GM12878 (cell line): ENCODE results near the gene PSORS1C2. TPM values are rescaled to one million over a fixed set of nuclear protein-coding genes. Genes with fewer than 3 reads are reported as not detected.

Experiments
- ATAC-seq: fragments of 200-7000 bp; cut with Tn5 transposase; 3 replicates; pipeline ENCODE4 v1.9.1; 2020; ENCODE audit warnings: mild to moderate bottlenecking, moderate library complexity
- BruUV-seq: library from RNA; stranded (reverse); fragments of 400-500 nt; replicated peaks from 2 replicates; lab custom pipeline; 2021; lab: Mats Ljungman, UMichigan
- CTCF ChIA-PET: fragments of 300-600 bp; sonication (Branson Sonifier 250); formaldehyde crosslinking; extraction: SDS; loops from one replicate; lab custom pipeline; 2021; ENCODE audit warnings: inconsistent platforms; lab: Yijun Ruan, JAX
- POLR2A ChIA-PET: fragments of 350-600 bp; formaldehyde crosslinking; extraction: SDS; loops from one replicate; lab custom pipeline; 2021; ENCODE audit warnings: inconsistent platforms; lab: Charles Lee
- RAD21 ChIA-PET: fragments of 300-600 bp; sonication (Branson Sonifier 250); formaldehyde crosslinking; loops from one replicate; lab custom pipeline; 2023; ENCODE audit warnings: antibody characterized with exemption; ENCODE audit not compliant: unreplicated experiment; lab: Charles Lee
- SMC1A ChIA-PET: fragments of 300-600 bp; sonication (Branson Sonifier 250); formaldehyde crosslinking; loops from one replicate; lab custom pipeline; 2023; ENCODE audit not compliant: unreplicated experiment, uncharacterized antibody; lab: Charles Lee
- DNase-seq: peaks from one replicate; pipeline ENCODE4 v3.0.0-alpha.2; 2011; ENCODE audit warnings: low read depth, low spot score
- FAIRE-seq: peaks from 3 replicates; lab custom pipeline; 2011; peaks lifted over from hg19 to GRCh38; lab: Jason Lieb, UNC
- H2AFZ ChIP-seq: 2 replicates; pipeline ENCODE4 v1.6.0; 2011; ENCODE audit warnings: low read depth, low read length, control low read depth; ENCODE audit not compliant: control insufficient read depth
- H3K27ac ChIP-seq: 2 replicates; pipeline ENCODE4 v1.5.1; 2011; ENCODE audit warnings: control low read depth; ENCODE audit not compliant: control insufficient read depth, insufficient read depth
- H3K27me3 ChIP-seq, 2 experiments: replicated peaks in 1 of 2; 2 replicates each; pipeline versions ENCODE4 v1.6.0 to v1.6.1; 2011; ENCODE audit warnings: low read length in 1 of 2; ENCODE audit not compliant: control insufficient read depth in 2 of 2, insufficient read depth in 2 of 2
- H3K36me3 ChIP-seq, 2 experiments: 2 replicates each; pipeline ENCODE4 v1.5.1; 2011; ENCODE audit warnings: low read length in 1 of 2; ENCODE audit not compliant: control insufficient read depth in 2 of 2, insufficient read depth in 2 of 2
- H3K4me1 ChIP-seq: 2 replicates; pipeline ENCODE4 v1.6.1; 2011; ENCODE audit warnings: mild to moderate bottlenecking, low read length, moderate library complexity, mixed read lengths; ENCODE audit not compliant: control insufficient read depth, insufficient read depth
- H3K4me2 ChIP-seq: 2 replicates; pipeline ENCODE4 v1.6.0; 2011; ENCODE audit warnings: control low read depth; ENCODE audit not compliant: control insufficient read depth, insufficient read depth
- H3K4me3 ChIP-seq: fragments of 200-600 bp; sonication (generic); 2 replicates; pipeline ENCODE4 v1.5.1; 2016
- H3K79me2 ChIP-seq: 2 replicates; pipeline ENCODE4 v1.6.0; 2011; ENCODE audit warnings: low read length; ENCODE audit not compliant: control insufficient read depth, insufficient read depth
- H3K9ac ChIP-seq: 2 replicates; pipeline ENCODE4 v1.8.0; 2011; ENCODE audit warnings: low read length, control low read depth, mixed read lengths; ENCODE audit not compliant: control insufficient read depth, insufficient read depth
- H3K9me3 ChIP-seq: replicated peaks from 3 replicates; pipeline ENCODE4 v1.5.1; 2011; ENCODE audit warnings: mild to moderate bottlenecking, low read length; ENCODE audit not compliant: control insufficient read depth, insufficient read depth
- H4K20me1 ChIP-seq: 2 replicates; pipeline ENCODE4 v1.6.0; 2011; ENCODE audit not compliant: control insufficient read depth, insufficient read depth
- CBX3 ChIP-seq: fragments of 200-600 bp; sonication (generic); IDR thresholded peaks from 2 replicates; pipeline ENCODE4 v1.6.1; 2016; ENCODE audit warnings: low read depth, borderline replicate concordance
- CHD1 ChIP-seq: IDR thresholded peaks from 2 replicates; pipeline ENCODE4 v1.6.1; 2012; ENCODE audit warnings: low read depth, low read length, improper control_type of control experiment
- CHD2 ChIP-seq: IDR thresholded peaks from 2 replicates; pipeline ENCODE4 v1.6.1; 2011; ENCODE audit warnings: low read depth, low read length, improper control_type of control experiment, borderline replicate concordance
- CREM ChIP-seq: IDR thresholded peaks from 2 replicates; pipeline ENCODE4 v1.6.1; 2014; ENCODE audit warnings: antibody characterized with exemption, low read depth
- GATAD2B ChIP-seq: fragments of 450-650 bp; conservative IDR thresholded peaks from 2 replicates; pipeline ENCODE4 v1.6.1; 2017; ENCODE audit warnings: low read depth, mild to moderate bottlenecking, moderate library complexity
- MYC ChIP-seq: IDR thresholded peaks from 2 replicates; pipeline ENCODE4 v1.6.1; 2011; ENCODE audit warnings: mild to moderate bottlenecking, low read length, moderate library complexity, inconsistent platforms; ENCODE audit not compliant: insufficient read depth, insufficient replicate concordance, insufficient read length, severe bottlenecking
- NFIC ChIP-seq: IDR thresholded peaks from 2 replicates; pipeline ENCODE4 v1.6.1; 2012; ENCODE audit warnings: low read depth, mild to moderate bottlenecking, inconsistent platforms, low read length, moderate library complexity
- PRDM15 ChIP-seq: fragments of 450-650 bp; formaldehyde crosslinking; IDR thresholded peaks from 2 replicates; pipeline ENCODE4 v1.4.0; 2020; ENCODE audit warnings: mild to moderate bottlenecking, moderate library complexity
- RBBP5 ChIP-seq: fragments of 200-600 bp; sonication (generic); conservative IDR thresholded peaks from 2 replicates; pipeline ENCODE4 v1.6.1; 2016
- SUZ12 ChIP-seq: fragments of 200-600 bp; sonication (generic); IDR thresholded peaks from one replicate; pipeline ENCODE4 v1.6.1; 2018; ENCODE audit warnings: antibody characterized with exemption, mild to moderate bottlenecking; ENCODE audit not compliant: unreplicated experiment
- TCF12 ChIP-seq: IDR thresholded peaks from 2 replicates; pipeline ENCODE4 v1.6.1; 2011; ENCODE audit warnings: low read depth, mild to moderate bottlenecking, low read length
- WRNIP1 ChIP-seq: IDR thresholded peaks from 2 replicates; pipeline ENCODE4 v1.6.1; 2011; ENCODE audit warnings: low read depth, low read length, improper control_type of control experiment, borderline replicate concordance
- ZBTB4 ChIP-seq: fragments of 450-650 bp; formaldehyde crosslinking; IDR thresholded peaks from 2 replicates; pipeline ENCODE4 v1.4.0; 2022; ENCODE audit warnings: mild to moderate bottlenecking, moderate library complexity
- ZNF592 ChIP-seq: fragments of 450-650 bp; IDR thresholded peaks from 2 replicates; pipeline ENCODE4 v1.6.1; 2017; ENCODE audit warnings: mild to moderate bottlenecking, moderate library complexity
- WGBS: methylation state at CpG from one replicate; pipeline ENCODE4 v1.1.6; 2016; ENCODE audit warnings: low lambda C conversion rate; ENCODE audit not compliant: insufficient replicate concordance, insufficient coverage; ENCODE audit errors: missing lambda C conversion rate; 5-methylcytosine and 5-hydroxymethylcytosine counted together
- in situ Hi-C: fragments of 300-500 bp; cut with MboI; formaldehyde crosslinking; loops from 9 replicates; pipeline ENCODE4 v1.14.3; 2018; ENCODE audit warnings: mixed read lengths
- intact Hi-C: fragments of 100-400 bp; cut with micrococcal nuclease; formaldehyde crosslinking; loops from one replicate; pipeline ENCODE4 v1.14.2; 2022; ENCODE audit not compliant: unreplicated experiment
- polyA plus RNA-seq, 11 experiments: library from polyadenylated mRNA; depleted of rRNA in 4 of 11; unstranded in 6 of 11; stranded (reverse) in 5 of 11; fragments of >200 nt; fragmentation: Nextera tagmentation in 4 of 11; fragmentation: Illumina TruSeq in 1 of 11; extraction: Ambion mirVana in 4 of 11; extraction: Trizol in 1 of 11; gene quantifications; 1 replicate in 1 of 11; 2 replicates in 10 of 11; pipeline versions ENCODE4 v1.2.1 to v1.2.3, GENCODE V29; 2011 to 2016; ENCODE audit warnings: inconsistent platforms in 2 of 11, missing spikeins in 2 of 11, low read depth in 1 of 11
- total RNA-seq, 4 experiments: library from RNA; depleted of rRNA in 3 of 4; stranded (reverse); fragments of >200 nt in 3 of 4; fragmentation: Illumina TruSeq in 1 of 4; extraction: Trizol in 1 of 4; gene quantifications; 2 replicates each; pipeline versions ENCODE4 v1.2.1 to v1.2.3, GENCODE V29; 2013 to 2021

PSORS1C2 gene
- total and polyA plus RNA-seq, 10 of the 15 experiments (the other 5 are each of a cell fraction or from before 2014, with no cell fraction given), result not detected

- FAIRE-seq (no peak), ATAC-seq (no peak), DNase-seq (no peak)
- intact Hi-C loops, result no loop called here
- Histone ChIP-seq H3K4me2 (no peak overlapping the region), H3K9ac (no peak overlapping the region), H3K27me3 (no peaks in the 10 kb centered on the region), H3K4me1 (no peaks in the 10 kb centered on the region), H3K4me3 (no peak overlapping the region), H3K27ac (no peak overlapping the region), H3K36me3 (no peaks in the 10 kb centered on the region; a peak in 1 of 4 replicates), H3K9me3 (no peaks in the 10 kb centered on the region), H3K79me2 (peaks cover 15% of the 10 kb centered on the region), H2AFZ (no peak overlapping the region), H4K20me1 (no peaks in the 10 kb centered on the region)
- TF ChIP-seq RBBP5, result no peak
- no peak for TF ChIP-seq NFIC
- no peak for TF ChIP-seq CREM
- no peak for TF ChIP-seq SUZ12
- no peak for TF ChIP-seq ZBTB4
- no peak for TF ChIP-seq GATAD2B
- no peak for TF ChIP-seq PRDM15 (CRISPR knock-in tag)
- TF ChIP-seq ZNF592, result no peak
- TF ChIP-seq CHD1, result no peak
- no peak for TF ChIP-seq CHD2
- TF ChIP-seq CBX3, result no peak
- TF ChIP-seq TCF12, result no peak
- no peak for TF ChIP-seq WRNIP1
- TF ChIP-seq MYC, result no peak
- in situ Hi-C loops, result no loop called here
- WGBS, result 91% methylated on average over 15 of the region's 15 CpGs
- CTCF ChIA-PET, result interaction anchor here (1.1 to 1.8 kb wide), 2 partner anchors 11 to 38 kb away, joined by 3 to 9 read pairs; no protein-coding TSS in a partner anchor
- RAD21 ChIA-PET, result no interaction called here
- POLR2A ChIA-PET, result interaction anchor here (1.6 kb wide), 1 partner anchor 13 kb away, joined by 4 read pairs; no protein-coding TSS in a partner anchor
- SMC1A ChIA-PET, result no interaction called here
- BruUV-seq, result no TSS peak
These were observed 15.6 kb upstream of the PSORS1C2 start for GRCh38 chr6:31154436-31154835.
